ENCODE data around the gene UBE2U. TPM values are rescaled to one million over a fixed set of nuclear protein-coding genes. Genes with fewer than 3 reads are reported as not detected.

UBE2U gene
- total and polyA plus RNA-seq, 10 of the 15 experiments (the other 5 are each of a cell fraction or from before 2014, with no cell fraction given), result not detected

- ChIA-PET CTCF (no interaction called here), POLR2A (no interaction called here), RAD21 (ENCODE audit: unreplicated experiment) (no interaction called here), SMC1A (ENCODE audit: uncharacterized antibody, unreplicated experiment) (interaction anchor here (1.3 to 1.6 kb wide), 4 partner anchors 22 to 27 kb away, joined by 3 read pairs; no protein-coding TSS in a partner anchor)
- no peaks in the 10 kb centered on the region for H3K4me1 ChIP-seq (ENCODE audit: control insufficient read depth, insufficient read depth, low read length)
- 60% methylated on average over 3 of the region's 3 CpGs for WGBS (ENCODE audit: insufficient coverage, insufficient replicate concordance, low lambda C conversion rate, missing lambda C conversion rate)
- H3K4me3 ChIP-seq, result no peak overlapping the region
- DNase-seq (ENCODE audit: low read depth, low spot score), result no peak
- no peak for TF ChIP-seq POLR2AphosphoS5 (IDR thresholded peaks at IDR 0.05; ENCODE audit: low read length)
- no peak for TF ChIP-seq MEF2A (IDR thresholded peaks at IDR 0.05; ENCODE audit: insufficient read depth, low read depth, low read length)
- no peak for TF ChIP-seq MXI1 (IDR thresholded peaks at IDR 0.05; ENCODE audit: low read depth, low read length)
- TF ChIP-seq, protein P1, sequence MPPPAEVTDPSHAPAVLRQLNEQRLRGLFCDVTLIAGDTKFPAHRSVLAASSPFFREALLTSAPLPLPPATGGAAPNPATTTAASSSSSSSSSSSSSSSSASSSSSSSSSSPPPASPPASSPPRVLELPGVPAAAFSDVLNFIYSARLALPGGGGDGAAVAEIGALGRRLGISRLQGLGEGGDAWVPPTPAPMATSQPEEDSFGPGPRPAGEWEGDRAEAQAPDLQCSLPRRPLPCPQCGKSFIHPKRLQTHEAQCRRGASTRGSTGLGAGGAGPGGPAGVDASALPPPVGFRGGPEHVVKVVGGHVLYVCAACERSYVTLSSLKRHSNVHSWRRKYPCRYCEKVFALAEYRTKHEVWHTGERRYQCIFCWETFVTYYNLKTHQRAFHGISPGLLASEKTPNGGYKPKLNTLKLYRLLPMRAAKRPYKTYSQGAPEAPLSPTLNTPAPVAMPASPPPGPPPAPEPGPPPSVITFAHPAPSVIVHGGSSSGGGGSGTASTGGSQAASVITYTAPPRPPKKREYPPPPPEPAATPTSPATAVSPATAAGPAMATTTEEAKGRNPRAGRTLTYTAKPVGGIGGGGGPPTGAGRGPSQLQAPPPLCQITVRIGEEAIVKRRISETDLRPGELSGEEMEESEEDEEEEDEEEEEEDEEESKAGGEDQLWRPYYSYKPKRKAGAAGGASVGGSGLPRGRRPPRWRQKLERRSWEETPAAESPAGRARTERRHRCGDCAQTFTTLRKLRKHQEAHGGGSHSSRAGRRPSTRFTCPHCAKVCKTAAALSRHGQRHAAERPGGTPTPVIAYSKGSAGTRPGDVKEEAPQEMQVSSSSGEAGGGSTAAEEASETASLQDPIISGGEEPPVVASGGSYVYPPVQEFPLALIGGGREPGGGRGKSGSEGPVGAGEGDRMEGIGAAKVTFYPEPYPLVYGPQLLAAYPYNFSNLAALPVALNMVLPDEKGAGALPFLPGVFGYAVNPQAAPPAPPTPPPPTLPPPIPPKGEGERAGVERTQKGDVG (CRISPR knock-in tag; IDR thresholded peaks at IDR 0.05), result no peak
- TF ChIP-seq NFYB (IDR thresholded peaks at IDR 0.05; ENCODE audit: insufficient read depth, low read depth, low read length), result no peak
- TF ChIP-seq MTA3 (IDR thresholded peaks at IDR 0.05; ENCODE audit: borderline replicate concordance, low read length), result no peak
- TF ChIP-seq CHD4 (IDR thresholded peaks at IDR 0.05), result no peak
- no peak for TF ChIP-seq SIX5 (IDR thresholded peaks at IDR 0.05; ENCODE audit: low read depth, low read length, severe bottlenecking)
- no peak for TF ChIP-seq CEBPZ (IDR thresholded peaks at IDR 0.05; ENCODE audit: low read depth, low read length)
- TF ChIP-seq SREBF2 (IDR thresholded peaks at IDR 0.05; ENCODE audit: low read length), result no peak
- TF ChIP-seq, protein P2, sequence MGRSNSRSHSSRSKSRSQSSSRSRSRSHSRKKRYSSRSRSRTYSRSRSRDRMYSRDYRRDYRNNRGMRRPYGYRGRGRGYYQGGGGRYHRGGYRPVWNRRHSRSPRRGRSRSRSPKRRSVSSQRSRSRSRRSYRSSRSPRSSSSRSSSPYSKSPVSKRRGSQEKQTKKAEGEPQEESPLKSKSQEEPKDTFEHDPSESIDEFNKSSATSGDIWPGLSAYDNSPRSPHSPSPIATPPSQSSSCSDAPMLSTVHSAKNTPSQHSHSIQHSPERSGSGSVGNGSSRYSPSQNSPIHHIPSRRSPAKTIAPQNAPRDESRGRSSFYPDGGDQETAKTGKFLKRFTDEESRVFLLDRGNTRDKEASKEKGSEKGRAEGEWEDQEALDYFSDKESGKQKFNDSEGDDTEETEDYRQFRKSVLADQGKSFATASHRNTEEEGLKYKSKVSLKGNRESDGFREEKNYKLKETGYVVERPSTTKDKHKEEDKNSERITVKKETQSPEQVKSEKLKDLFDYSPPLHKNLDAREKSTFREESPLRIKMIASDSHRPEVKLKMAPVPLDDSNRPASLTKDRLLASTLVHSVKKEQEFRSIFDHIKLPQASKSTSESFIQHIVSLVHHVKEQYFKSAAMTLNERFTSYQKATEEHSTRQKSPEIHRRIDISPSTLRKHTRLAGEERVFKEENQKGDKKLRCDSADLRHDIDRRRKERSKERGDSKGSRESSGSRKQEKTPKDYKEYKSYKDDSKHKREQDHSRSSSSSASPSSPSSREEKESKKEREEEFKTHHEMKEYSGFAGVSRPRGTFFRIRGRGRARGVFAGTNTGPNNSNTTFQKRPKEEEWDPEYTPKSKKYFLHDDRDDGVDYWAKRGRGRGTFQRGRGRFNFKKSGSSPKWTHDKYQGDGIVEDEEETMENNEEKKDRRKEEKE (IDR thresholded peaks at IDR 0.05), result no peak
- no peak for TF ChIP-seq GATAD2B (conservative IDR thresholded peaks at IDR 0.05; ENCODE audit: low read depth)
- no TSS peak for BruUV-seq (replicated peaks)
- H3K79me2 ChIP-seq (ENCODE audit: control insufficient read depth, insufficient read depth, low read length), result no peaks in the 10 kb centered on the region
- no peak overlapping the region for H2AFZ ChIP-seq (ENCODE audit: control insufficient read depth, low read depth, low read length)
- in situ Hi-C loops (cut with MboI), result no loop called here
- no peak overlapping the region for H3K27ac ChIP-seq (ENCODE audit: control insufficient read depth, insufficient read depth)
- H3K4me2 ChIP-seq (ENCODE audit: control insufficient read depth, insufficient read depth), result no peak overlapping the region
- H3K9me3 ChIP-seq (replicated peaks; ENCODE audit: control insufficient read depth, insufficient read depth, low read length), result no peaks in the 10 kb centered on the region
- H3K9ac ChIP-seq (ENCODE audit: control insufficient read depth, insufficient read depth, low read length), result no peak overlapping the region
- ATAC-seq, result no peak
- no peaks in the 10 kb centered on the region for H3K27me3 ChIP-seq (replicated peaks in 1 of 2; ENCODE audit: control insufficient read depth in 2 of 2, insufficient read depth in 2 of 2, low read length in 1 of 2)
- H3K36me3 ChIP-seq (ENCODE audit: control insufficient read depth in 2 of 2, insufficient read depth in 2 of 2, low read length in 1 of 2), result no peaks in the 10 kb centered on the region
- no peaks in the 10 kb centered on the region for H4K20me1 ChIP-seq (ENCODE audit: control insufficient read depth, insufficient read depth)
- intact Hi-C loops (cut with micrococcal nuclease; ENCODE audit: unreplicated experiment), result no loop called here
- no peak for FAIRE-seq
These were observed 6.3 kb upstream of the UBE2U start for GRCh38 chr1:64197076-64197475.

Measured in GM12878 (cell line).